GM10266 (cell line): ENCODE data around the gene LAMB4.

ENCODE experiments used
- DNase-seq: peaks from one replicate; pipeline ENCODE4 v3.0.0; 2012; ENCODE audit errors: extremely low spot score
- TF ChIP-seq, protein P1 (sequence below): IDR thresholded peaks from 2 replicates; pipeline ENCODE4 v1.5.1; 2012; ENCODE audit warnings: mild to moderate bottlenecking, low read depth; ENCODE audit not compliant: control insufficient read depth, insufficient read depth; ENCODE audit errors: missing control alignments

LAMB4 gene

DNA sequence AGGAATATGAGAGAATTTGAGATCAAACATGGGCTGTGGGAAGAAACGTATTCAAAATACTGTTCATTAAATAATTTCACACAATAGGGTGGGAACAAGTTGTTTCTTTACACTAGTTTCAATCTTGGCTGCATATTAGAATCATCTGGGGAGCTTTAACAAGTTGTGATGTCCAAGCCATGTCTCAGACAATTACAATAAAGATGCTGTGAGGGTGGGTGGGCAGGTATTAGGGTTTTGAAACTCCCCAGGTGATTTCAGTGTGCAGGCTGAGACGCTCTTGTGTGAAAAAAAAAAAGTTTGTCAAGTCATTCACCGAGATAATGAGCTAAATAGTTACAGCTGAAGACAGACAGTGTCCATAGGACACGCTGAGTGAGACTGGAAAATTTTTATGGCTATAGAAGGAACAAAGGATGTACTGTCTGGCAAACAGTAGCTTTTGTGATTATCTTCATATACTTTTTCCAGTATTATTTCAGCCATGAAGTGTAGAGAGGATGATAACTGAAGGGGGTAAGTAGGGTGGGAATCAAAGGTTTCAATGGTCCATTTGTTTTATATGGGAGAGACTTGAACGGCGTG lies 12.6 kb upstream of the LAMB4 start:
- DNase-seq: no peak
- TF ChIP-seq, protein P1, sequence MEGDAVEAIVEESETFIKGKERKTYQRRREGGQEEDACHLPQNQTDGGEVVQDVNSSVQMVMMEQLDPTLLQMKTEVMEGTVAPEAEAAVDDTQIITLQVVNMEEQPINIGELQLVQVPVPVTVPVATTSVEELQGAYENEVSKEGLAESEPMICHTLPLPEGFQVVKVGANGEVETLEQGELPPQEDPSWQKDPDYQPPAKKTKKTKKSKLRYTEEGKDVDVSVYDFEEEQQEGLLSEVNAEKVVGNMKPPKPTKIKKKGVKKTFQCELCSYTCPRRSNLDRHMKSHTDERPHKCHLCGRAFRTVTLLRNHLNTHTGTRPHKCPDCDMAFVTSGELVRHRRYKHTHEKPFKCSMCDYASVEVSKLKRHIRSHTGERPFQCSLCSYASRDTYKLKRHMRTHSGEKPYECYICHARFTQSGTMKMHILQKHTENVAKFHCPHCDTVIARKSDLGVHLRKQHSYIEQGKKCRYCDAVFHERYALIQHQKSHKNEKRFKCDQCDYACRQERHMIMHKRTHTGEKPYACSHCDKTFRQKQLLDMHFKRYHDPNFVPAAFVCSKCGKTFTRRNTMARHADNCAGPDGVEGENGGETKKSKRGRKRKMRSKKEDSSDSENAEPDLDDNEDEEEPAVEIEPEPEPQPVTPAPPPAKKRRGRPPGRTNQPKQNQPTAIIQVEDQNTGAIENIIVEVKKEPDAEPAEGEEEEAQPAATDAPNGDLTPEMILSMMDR: no peak

DNA sequence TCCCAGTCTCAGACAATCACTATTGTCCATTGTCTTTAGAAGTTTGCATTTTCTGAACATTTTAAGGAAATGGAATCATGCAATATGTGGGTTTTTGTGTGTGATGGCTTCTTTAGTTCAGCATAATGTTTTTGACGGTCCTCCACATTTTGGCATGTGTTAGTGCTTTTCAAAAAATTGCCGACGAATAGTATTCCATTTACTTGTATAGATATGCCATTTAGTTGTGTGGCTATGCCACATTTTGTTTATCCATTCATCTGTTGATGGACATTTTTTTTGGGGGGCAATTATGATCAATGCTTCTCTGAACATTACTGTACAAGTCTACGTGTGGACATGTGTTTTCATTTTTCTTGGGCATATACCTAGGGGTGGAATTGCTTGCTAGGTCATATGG lies 12.0 kb upstream of the LAMB4 start:
- TF ChIP-seq, protein P1: no peak
- no peak for DNase-seq

DNA sequence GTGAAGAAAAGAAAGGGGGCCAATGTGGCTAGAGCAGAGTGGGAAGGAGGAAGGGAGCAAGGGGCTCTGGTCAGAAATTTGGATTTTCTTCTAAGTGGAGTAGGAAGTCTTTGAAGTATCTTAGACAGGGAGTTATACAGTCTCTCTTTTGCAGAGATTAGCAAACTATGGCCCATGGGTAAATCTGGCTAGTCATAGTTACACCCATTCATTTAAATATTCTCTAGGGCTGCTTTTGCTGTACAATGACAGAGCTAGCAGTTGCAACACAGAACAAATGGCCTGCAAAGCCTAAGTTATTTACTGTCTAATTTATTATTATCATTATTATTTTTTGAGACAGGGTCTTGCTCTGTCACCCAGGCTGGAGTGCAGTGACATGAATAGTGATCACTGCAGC lies 10.5 kb upstream of the LAMB4 start:
- DNase-seq: no peak
- TF ChIP-seq, protein P1: no peak

DNA sequence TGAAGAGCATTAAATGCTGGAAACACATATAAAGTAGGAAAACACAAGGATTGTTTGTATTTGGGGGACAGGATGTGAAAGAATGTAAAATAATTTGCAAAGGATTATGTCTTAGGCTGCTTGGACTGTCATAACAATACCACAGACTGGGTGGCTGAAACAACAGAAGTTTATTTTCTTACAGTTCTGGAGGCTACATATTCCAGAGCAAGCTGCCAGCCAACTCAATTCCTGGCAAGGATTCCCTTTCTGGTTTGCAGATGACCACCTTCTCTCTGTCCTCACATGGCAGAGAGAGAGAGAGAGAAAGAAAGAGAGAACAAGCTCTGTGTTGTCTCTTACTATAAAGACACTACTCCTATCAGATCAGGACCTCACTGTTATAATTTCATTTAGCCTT lies 8.8 kb upstream of the LAMB4 start:
- TF ChIP-seq, protein P1: no peak
- DNase-seq: no peak

DNA sequence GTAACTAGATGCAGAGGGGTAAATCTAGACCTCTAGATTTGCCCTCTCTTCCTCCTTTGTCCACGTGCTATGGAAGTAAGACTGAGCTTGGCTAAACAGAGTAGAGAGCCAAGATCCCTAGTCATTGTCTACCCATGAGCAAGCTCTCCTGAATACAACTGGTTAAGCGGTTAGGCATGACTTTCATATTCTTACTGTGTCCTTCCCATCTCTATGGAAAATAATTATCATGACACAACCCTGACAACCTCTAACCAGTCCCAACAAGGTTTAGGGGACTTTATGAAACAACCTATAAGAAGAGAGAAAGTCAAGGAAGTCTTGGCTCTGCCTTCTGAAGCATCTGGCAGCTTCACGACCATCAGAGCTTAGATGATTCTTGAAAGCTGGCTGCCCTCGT lies 7.8 kb upstream of the LAMB4 start:
- no peak for DNase-seq
- TF ChIP-seq, protein P1: no peak

DNA sequence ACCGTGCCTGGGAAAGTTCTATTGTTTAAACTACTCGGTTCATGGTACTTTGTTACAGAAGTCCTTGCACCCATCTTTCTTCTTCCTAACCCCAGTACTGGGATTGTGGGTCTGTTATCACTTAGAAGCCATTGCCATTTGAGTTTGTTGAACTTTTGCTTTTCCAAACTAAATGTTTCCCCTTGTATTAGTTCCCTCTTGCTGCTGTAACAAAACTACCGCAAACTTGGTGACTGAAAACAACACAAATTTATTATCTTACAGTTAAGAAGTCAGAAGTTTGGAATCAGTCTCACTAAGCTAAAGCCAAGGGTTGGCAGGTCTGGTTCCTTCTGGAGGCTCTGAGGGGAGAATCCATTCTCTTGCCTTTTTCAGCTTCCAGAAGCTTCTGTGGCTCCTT lies 6.9 kb upstream of the LAMB4 start:
- TF ChIP-seq, protein P1: no peak
- DNase-seq: no peak

DNA sequence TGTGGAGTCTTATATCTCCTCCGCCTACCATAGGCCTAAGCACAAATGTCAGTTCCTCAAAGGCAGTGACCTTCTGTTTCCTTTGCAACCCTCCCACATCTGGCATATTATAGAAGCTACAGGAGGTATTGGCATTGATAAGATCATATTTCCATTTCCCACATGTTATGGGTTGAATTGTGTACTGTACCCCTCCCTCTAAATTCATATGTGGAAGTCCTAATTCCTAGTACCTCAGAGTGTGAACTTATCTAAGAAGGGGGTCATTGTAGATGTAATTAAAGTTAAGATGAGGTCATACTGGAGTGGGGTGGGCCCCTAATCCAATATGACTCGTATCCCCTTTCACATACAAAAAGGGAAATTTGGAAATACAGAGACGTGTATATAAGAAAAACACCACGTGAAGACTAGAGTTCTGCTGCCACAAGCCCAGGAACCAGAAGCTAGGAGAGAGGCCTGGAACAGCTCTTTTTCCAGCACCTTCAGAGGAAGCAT lies 6.1 kb upstream of the LAMB4 start:
- TF ChIP-seq, protein P1: no peak
- no peak for DNase-seq
